Measurements from ENCODE around the gene GRB2. TPM values are rescaled to one million over a fixed set of nuclear protein-coding genes. Genes with fewer than 3 reads are reported as not detected.

The GRB2 gene
- total RNA-seq, 2 donors from 2014 or later, result 120 to 144 TPM

DNA sequence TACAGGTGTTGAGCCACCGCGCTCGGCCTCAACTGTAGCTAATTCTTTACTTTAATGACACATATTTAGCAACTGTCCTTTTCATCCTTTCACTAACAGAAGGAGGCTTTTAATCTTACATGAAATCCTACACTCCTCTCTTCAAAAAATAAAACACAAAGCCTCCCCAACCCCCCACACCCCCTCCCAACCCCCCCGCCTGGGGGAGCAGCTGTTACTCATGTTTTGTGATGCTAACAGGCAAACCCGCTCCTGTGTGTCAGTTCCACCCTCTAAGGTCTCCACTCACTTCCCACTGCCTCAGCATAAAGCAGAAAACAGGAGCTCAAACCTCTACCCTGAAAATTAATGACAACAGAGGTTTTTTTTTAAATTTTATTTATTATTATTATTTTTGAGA lies 60.8 kb downstream of the GRB2 start:
- TF ChIP-seq, protein P1, sequence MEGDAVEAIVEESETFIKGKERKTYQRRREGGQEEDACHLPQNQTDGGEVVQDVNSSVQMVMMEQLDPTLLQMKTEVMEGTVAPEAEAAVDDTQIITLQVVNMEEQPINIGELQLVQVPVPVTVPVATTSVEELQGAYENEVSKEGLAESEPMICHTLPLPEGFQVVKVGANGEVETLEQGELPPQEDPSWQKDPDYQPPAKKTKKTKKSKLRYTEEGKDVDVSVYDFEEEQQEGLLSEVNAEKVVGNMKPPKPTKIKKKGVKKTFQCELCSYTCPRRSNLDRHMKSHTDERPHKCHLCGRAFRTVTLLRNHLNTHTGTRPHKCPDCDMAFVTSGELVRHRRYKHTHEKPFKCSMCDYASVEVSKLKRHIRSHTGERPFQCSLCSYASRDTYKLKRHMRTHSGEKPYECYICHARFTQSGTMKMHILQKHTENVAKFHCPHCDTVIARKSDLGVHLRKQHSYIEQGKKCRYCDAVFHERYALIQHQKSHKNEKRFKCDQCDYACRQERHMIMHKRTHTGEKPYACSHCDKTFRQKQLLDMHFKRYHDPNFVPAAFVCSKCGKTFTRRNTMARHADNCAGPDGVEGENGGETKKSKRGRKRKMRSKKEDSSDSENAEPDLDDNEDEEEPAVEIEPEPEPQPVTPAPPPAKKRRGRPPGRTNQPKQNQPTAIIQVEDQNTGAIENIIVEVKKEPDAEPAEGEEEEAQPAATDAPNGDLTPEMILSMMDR (IDR thresholded peaks at IDR 0.05), result no peak
- Histone ChIP-seq H3K4me1 (ENCODE audit: control insufficient read depth in 1 of 2, low read depth in 2 of 2) (peaks cover 8 to 40% of the 10 kb centered on the region in 2 donors), H3K4me3 (no peak overlapping the region), H3K27me3 (replicated peaks; ENCODE audit: insufficient read depth) (no peaks in the 10 kb centered on the region), H3K9me3 (no peaks in the 10 kb centered on the region), H3K36me3 (no peaks in the 10 kb centered on the region), H3K27ac (no peak overlapping the region)
- ATAC-seq (ENCODE audit: insufficient number of reproducible peaks, low FRiP score, low read depth) (no peak), DNase-seq (ENCODE audit: low spot score) (no peak)

DNA sequence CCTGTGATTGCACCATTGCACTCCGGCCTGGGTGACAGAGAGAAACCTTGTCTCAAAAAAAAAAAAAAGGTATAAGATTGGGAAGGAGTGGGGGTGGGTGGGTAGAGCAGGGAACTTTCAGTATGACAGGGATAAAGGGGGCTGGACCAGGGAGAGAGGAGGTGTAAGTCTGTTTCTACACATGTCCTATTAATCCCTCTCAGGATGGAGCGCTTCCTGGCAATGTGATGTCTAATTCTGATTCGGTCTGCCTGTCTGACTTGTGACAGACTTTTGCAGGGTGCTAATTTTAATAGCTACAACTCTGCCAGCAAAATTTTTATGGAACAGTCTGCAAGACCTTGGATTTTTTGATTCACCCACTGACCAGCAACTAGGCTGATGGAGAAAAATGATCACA lies 62.5 kb downstream of the GRB2 start:
- no peak overlapping the region for H3K27ac ChIP-seq
- H3K27me3 ChIP-seq (replicated peaks; ENCODE audit: insufficient read depth), result no peaks in the 10 kb centered on the region
- no peaks in the 10 kb centered on the region for H3K9me3 ChIP-seq
- no peak overlapping the region for H3K4me3 ChIP-seq
- H3K4me1 ChIP-seq (ENCODE audit: control insufficient read depth in 1 of 2, low read depth in 2 of 2), result peaks cover 17 to 40% of the 10 kb centered on the region in 2 donors
- ATAC-seq (ENCODE audit: insufficient number of reproducible peaks, low FRiP score, low read depth) (no peak), DNase-seq (ENCODE audit: low spot score) (no peak)
- no peaks in the 10 kb centered on the region for H3K36me3 ChIP-seq
- TF ChIP-seq, protein P1 (IDR thresholded peaks at IDR 0.05), result no peak

DNA sequence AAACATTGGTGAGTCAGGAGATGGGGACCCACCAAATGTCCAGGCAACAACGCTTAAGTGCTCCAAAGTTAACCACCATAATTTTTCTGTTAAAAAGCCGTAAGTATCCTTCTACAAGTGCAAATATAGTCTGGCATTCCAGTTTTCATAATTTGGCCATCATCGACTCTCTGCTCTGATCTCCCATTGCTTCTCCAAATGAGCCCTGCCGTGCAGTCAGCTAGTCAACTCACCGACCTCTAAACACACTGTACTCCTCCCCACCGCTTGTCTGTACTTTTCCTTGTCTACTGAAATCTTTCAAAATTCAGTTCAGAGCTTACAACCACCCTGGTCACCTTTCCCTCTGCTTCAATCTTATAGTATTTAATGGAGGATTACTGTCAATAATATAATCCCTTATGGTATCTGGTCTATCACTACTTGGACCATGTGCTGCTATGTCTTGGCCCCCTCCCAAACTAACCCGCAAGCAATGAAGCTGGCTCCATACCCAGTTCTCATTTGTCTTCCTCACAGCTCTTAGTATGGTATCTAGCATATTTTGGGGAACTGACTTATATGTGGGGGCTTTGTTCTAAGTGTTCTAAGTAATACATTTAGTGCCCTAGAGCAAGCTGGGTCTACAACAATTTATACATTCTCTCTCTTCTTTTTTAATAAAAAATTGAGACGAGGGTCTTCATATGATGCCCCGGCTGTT lies 63.5 kb downstream of the GRB2 start:
- Histone ChIP-seq H3K4me3 (no peak overlapping the region), H3K36me3 (no peaks in the 10 kb centered on the region), H3K4me1 (ENCODE audit: control insufficient read depth in 1 of 2, low read depth in 2 of 2) (peaks cover 18 to 33% of the 10 kb centered on the region in 2 donors), H3K27me3 (replicated peaks; ENCODE audit: insufficient read depth) (no peaks in the 10 kb centered on the region), H3K27ac (no peak overlapping the region), H3K9me3 (no peaks in the 10 kb centered on the region)
- no peak for ATAC-seq (ENCODE audit: insufficient number of reproducible peaks, low FRiP score, low read depth)
- DNase-seq (ENCODE audit: low spot score), result no peak
- TF ChIP-seq, protein P1 (IDR thresholded peaks at IDR 0.05), result no peak

DNA sequence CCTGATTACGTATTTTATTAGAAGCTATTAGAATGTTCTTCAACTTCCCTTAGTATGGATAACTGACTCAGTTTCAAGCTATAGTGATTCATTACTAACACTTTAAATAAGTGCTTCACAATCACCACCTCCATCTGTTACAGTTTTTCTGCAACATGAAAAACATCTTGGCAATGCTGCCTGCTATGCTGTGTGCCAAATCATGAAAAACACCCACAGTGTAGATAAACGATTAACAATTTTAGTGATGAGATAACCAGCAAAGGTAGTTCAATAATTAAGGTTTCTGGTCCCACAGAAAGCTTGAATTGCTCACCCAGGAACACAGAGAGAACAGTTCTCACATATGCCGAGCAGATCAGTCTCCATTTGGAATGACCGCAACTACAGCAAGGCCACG lies 64.8 kb downstream of the GRB2 start:
- Histone ChIP-seq H3K4me1 (ENCODE audit: control insufficient read depth in 1 of 2, low read depth in 2 of 2) (peaks cover 18 to 32% of the 10 kb centered on the region in 2 donors), H3K27me3 (replicated peaks; ENCODE audit: insufficient read depth) (no peaks in the 10 kb centered on the region), H3K9me3 (no peaks in the 10 kb centered on the region), H3K27ac (no peak overlapping the region), H3K4me3 (no peak overlapping the region), H3K36me3 (no peaks in the 10 kb centered on the region)
- TF ChIP-seq, protein P1 (IDR thresholded peaks at IDR 0.05), result no peak
- ATAC-seq (ENCODE audit: insufficient number of reproducible peaks, low FRiP score, low read depth) (no peak), DNase-seq (ENCODE audit: low spot score) (no peak)

DNA sequence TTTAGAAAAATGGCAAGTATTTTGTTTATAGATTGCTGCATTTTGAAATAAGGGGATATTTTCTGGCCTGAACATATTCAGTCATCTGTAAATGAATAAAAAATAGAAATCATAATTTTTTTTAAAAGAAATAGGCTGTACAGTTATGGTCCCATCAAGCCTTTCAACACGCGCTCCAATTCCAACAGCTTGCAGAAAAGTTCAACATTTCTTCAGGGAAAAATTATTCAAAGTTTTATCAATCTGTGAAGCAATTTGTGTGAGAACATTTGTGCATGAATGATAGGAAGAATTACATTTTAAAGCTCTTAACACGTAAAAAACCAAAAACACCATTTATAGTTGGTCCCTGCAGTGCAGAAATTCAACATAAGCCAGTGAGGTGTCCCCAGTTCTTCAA lies 65.5 kb downstream of the GRB2 start:
- Histone ChIP-seq H3K36me3 (no peaks in the 10 kb centered on the region), H3K9me3 (no peaks in the 10 kb centered on the region), H3K27me3 (replicated peaks; ENCODE audit: insufficient read depth) (no peaks in the 10 kb centered on the region), H3K27ac (no peak overlapping the region), H3K4me1 (ENCODE audit: control insufficient read depth in 1 of 2, low read depth in 2 of 2) (peaks cover 18 to 32% of the 10 kb centered on the region in 2 donors), H3K4me3 (no peak overlapping the region)
- ATAC-seq (ENCODE audit: insufficient number of reproducible peaks, low FRiP score, low read depth), result no peak
- no peak for DNase-seq (ENCODE audit: low spot score)
- TF ChIP-seq, protein P1 (IDR thresholded peaks at IDR 0.05), result no peak

All from thoracic aorta (tissue), 2 donors.